ENCODE data around the gene NPVF. TPM values are rescaled to one million over a fixed set of nuclear protein-coding genes. Genes with fewer than 3 reads are reported as not detected.

The NPVF gene
- total and polyA plus RNA-seq, 3 experiments from 2014 or later = not detected

DNA sequence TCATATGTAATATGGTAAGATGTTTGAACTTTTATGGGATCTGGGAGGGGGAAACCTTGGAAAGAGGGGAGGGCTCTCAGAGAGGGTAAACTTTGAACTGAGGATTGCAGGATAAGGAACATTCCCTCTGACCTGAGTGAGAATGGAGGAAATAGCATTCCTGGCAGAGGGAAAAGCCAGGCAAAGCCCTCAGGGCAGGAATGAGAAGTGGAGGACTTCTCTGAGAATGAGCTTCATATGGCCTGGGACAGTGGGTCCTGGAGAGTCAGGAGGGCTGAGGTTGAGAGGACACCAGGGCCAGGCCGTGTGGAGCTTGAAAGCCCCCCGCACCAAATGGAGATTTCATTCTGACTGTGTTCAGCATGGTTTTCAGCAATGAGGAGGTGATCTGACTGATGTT lies 34.2 kb downstream of the NPVF start:
- Mint-ChIP-seq H3K4me3 (no peak overlapping the region), H3K36me3 (no peaks in the 10 kb centered on the region), H3K27me3 (peaks cover 0 to 27% of the 10 kb centered on the region in 2 donors), H3K27ac (no peak overlapping the region), H3K9me3 (peaks cover 0 to 6% (median 0%) of the 10 kb centered on the region in 5 donors), H3K4me1 (no peaks in the 10 kb centered on the region)
- no peak overlapping the region for H3K27ac ChIP-seq (ENCODE audit: low read depth, low read length)
- ChIA-PET POLR2A (no interaction called here), CTCF (no interaction called here)
- no peaks in the 10 kb centered on the region for H3K4me1 ChIP-seq (ENCODE audit: insufficient read depth, low read length)
- no peaks in the 10 kb centered on the region for H3K9me3 ChIP-seq (ENCODE audit: low read length)
- no peaks in the 10 kb centered on the region for H3K27me3 ChIP-seq (ENCODE audit: insufficient read depth, low read length, poor library complexity, severe bottlenecking)
- H3K36me3 ChIP-seq (ENCODE audit: insufficient read depth, low read length) = no peaks in the 10 kb centered on the region
- DNase-seq = no peak
- no peak overlapping the region for H3K4me3 ChIP-seq (ENCODE audit: low read length)

GRCh38 chr7:25192043-25192442 lies 36.2 kb downstream of the NPVF start:
- no peaks in the 10 kb centered on the region for H3K27me3 ChIP-seq (ENCODE audit: insufficient read depth, low read length, poor library complexity, severe bottlenecking)
- Mint-ChIP-seq H3K27ac (no peak overlapping the region), H3K27me3 (peaks cover 0 to 38% of the 10 kb centered on the region in 2 donors), H3K9me3 (peaks cover 0 to 6% (median 0%) of the 10 kb centered on the region in 5 donors), H3K36me3 (peaks cover 0 to under 1% (median 0%) of the 10 kb centered on the region in 3 donors), H3K4me3 (no peak overlapping the region), H3K4me1 (no peaks in the 10 kb centered on the region)
- no peak overlapping the region for H3K4me3 ChIP-seq (ENCODE audit: low read length)
- no peaks in the 10 kb centered on the region for H3K36me3 ChIP-seq (ENCODE audit: insufficient read depth, low read length)
- H3K9me3 ChIP-seq (ENCODE audit: low read length) = no peaks in the 10 kb centered on the region
- no peaks in the 10 kb centered on the region for H3K4me1 ChIP-seq (ENCODE audit: insufficient read depth, low read length)
- ChIA-PET CTCF (interaction anchor here (1.0 kb wide), 1 partner anchor 12 kb away, joined by 3 read pairs; a partner anchor contains a TSS), POLR2A (no interaction called here)
- no peak overlapping the region for H3K27ac ChIP-seq (ENCODE audit: low read depth, low read length)
- DNase-seq = no peak

- Mint-ChIP-seq H3K27me3 (peaks cover 4 to 56% of the 10 kb centered on the region in 2 donors), H3K9me3 (peaks cover 0 to 6% (median 0%) of the 10 kb centered on the region in 5 donors), H3K27ac (no peak overlapping the region), H3K4me1 (no peaks in the 10 kb centered on the region), H3K4me3 (no peak overlapping the region), H3K36me3 (peaks cover 0 to 5% (median 0%) of the 10 kb centered on the region in 3 donors)
- Histone ChIP-seq H3K4me3 (ENCODE audit: low read length) (no peak overlapping the region), H3K36me3 (ENCODE audit: insufficient read depth, low read length) (no peaks in the 10 kb centered on the region), H3K4me1 (ENCODE audit: insufficient read depth, low read length) (no peaks in the 10 kb centered on the region), H3K27me3 (ENCODE audit: insufficient read depth, low read length, poor library complexity, severe bottlenecking) (no peaks in the 10 kb centered on the region), H3K27ac (ENCODE audit: low read depth, low read length) (no peak overlapping the region), H3K9me3 (ENCODE audit: low read length) (no peaks in the 10 kb centered on the region)
- DNase-seq = no peak
- POLR2A ChIA-PET = no interaction called here
- CTCF ChIA-PET = interaction anchor here (1.0 kb wide), 1 partner anchor 9 kb away, joined by 4 read pairs; a partner anchor contains a TSS
Observed at GRCh38 chr7:25189197-25189596, 39.1 kb downstream of the NPVF start.

DNA sequence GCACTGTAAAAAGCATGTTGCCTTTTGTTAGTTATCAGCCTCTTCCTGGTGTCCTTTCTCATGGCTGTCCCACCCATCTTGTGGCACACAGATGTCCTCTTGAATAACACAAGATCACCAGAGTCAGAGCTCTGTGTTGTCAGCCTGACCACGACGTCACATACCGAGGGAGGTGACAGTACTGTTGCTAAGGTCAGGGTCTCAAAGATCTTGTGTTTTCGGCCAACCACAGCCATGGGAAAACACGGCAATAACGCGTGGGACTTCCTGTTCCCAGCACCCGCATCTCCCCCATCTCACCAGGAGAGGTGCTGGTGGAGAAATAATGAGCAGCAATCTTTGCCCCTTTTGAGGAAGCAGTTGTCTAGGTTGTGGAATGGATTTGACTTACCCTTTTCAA lies 40.4 kb downstream of the NPVF start:
- peaks cover 4 to 56% of the 10 kb centered on the region in 2 donors for H3K27me3 Mint-ChIP-seq
- no peak overlapping the region for H3K27ac Mint-ChIP-seq
- no peak overlapping the region for H3K27ac ChIP-seq (ENCODE audit: low read depth, low read length)
- ChIA-PET POLR2A (no interaction called here), CTCF (no interaction called here)
- H3K4me1 ChIP-seq (ENCODE audit: insufficient read depth, low read length) = no peaks in the 10 kb centered on the region
- H3K27me3 ChIP-seq (ENCODE audit: insufficient read depth, low read length, poor library complexity, severe bottlenecking) = no peaks in the 10 kb centered on the region
- H3K36me3 Mint-ChIP-seq = peaks cover 0 to 5% (median 0%) of the 10 kb centered on the region in 3 donors
- H3K4me3 Mint-ChIP-seq = no peak overlapping the region
- no peaks in the 10 kb centered on the region for H3K9me3 ChIP-seq (ENCODE audit: low read length)
- DNase-seq = no peak
- H3K4me3 ChIP-seq (ENCODE audit: low read length) = no peak overlapping the region
- H3K4me1 Mint-ChIP-seq = no peaks in the 10 kb centered on the region
- H3K9me3 Mint-ChIP-seq = peaks cover 0 to 6% (median 0%) of the 10 kb centered on the region in 5 donors
- no peaks in the 10 kb centered on the region for H3K36me3 ChIP-seq (ENCODE audit: insufficient read depth, low read length)

- Histone ChIP-seq H3K36me3 (ENCODE audit: insufficient read depth, low read length) (no peaks in the 10 kb centered on the region), H3K27me3 (ENCODE audit: insufficient read depth, low read length, poor library complexity, severe bottlenecking) (no peaks in the 10 kb centered on the region), H3K4me1 (ENCODE audit: insufficient read depth, low read length) (no peaks in the 10 kb centered on the region), H3K9me3 (ENCODE audit: low read length) (no peaks in the 10 kb centered on the region), H3K4me3 (ENCODE audit: low read length) (no peak overlapping the region), H3K27ac (ENCODE audit: low read depth, low read length) (no peak overlapping the region)
- H3K4me1 Mint-ChIP-seq = peaks cover 0 to 1% (median under 1%) of the 10 kb centered on the region in 3 donors
- H3K27me3 Mint-ChIP-seq = peaks cover 4 to 49% of the 10 kb centered on the region in 2 donors
- no peak overlapping the region for H3K4me3 Mint-ChIP-seq
- no peak overlapping the region for H3K27ac Mint-ChIP-seq
- no peak for DNase-seq
- H3K9me3 Mint-ChIP-seq = no peaks in the 10 kb centered on the region
- ChIA-PET CTCF (no interaction called here), POLR2A (interaction anchor here (0.6 kb wide), 1 partner anchor 72 kb away, joined by 11 read pairs; no protein-coding TSS in a partner anchor)
- peaks cover 0 to 5% (median 0%) of the 10 kb centered on the region in 3 donors for H3K36me3 Mint-ChIP-seq
Observed at GRCh38 chr7:25186436-25186835, 41.9 kb downstream of the NPVF start.

GRCh38 chr7:25181532-25181931 lies 46.8 kb downstream of the NPVF start:
- Histone ChIP-seq H3K27me3 (ENCODE audit: insufficient read depth, low read length, poor library complexity, severe bottlenecking) (no peaks in the 10 kb centered on the region), H3K4me1 (ENCODE audit: insufficient read depth, low read length) (peaks cover 16% of the 10 kb centered on the region), H3K36me3 (ENCODE audit: insufficient read depth, low read length) (no peaks in the 10 kb centered on the region), H3K27ac (ENCODE audit: low read depth, low read length) (no peak overlapping the region), H3K4me3 (ENCODE audit: low read length) (no peak overlapping the region), H3K9me3 (ENCODE audit: low read length) (no peaks in the 10 kb centered on the region)
- Mint-ChIP-seq H3K9me3 (no peaks in the 10 kb centered on the region), H3K4me1 (peaks cover 17 to 30% (median 24%) of the 10 kb centered on the region in 3 donors), H3K36me3 (peaks cover 0 to 11% (median 8%) of the 10 kb centered on the region in 3 donors), H3K27me3 (peaks cover 4 to 17% of the 10 kb centered on the region in 2 donors), H3K27ac (peak overlapping the region in 6 of 8 donors; percentile 26 to 96 (median 78)), H3K4me3 (peak overlapping the region in 6 of 7 donors; percentile 85 to 92 (median 91))
- ChIA-PET CTCF (no interaction called here), POLR2A (no interaction called here)
- DNase-seq = no peak

- H3K27ac Mint-ChIP-seq = peak overlapping the region in 7 of 8 donors; percentile 74 to 98 (median 91)
- no peak overlapping the region for H3K27ac ChIP-seq (ENCODE audit: low read depth, low read length)
- POLR2A ChIA-PET = interaction anchor here (0.6 to 1.0 kb wide), 2 partner anchors 55 to 287 kb away, joined by 3 to 12 read pairs; partner anchors contain the start of gene CYCS
Observed at GRCh38 chr7:25180946-25181345, 47.3 kb downstream of the NPVF start.

GRCh38 chr7:25180592-25180923 lies 47.7 kb downstream of the NPVF start:
- Mint-ChIP-seq H3K4me1 (peaks cover 17 to 30% (median 24%) of the 10 kb centered on the region in 3 donors), H3K27ac (peak overlapping the region; percentile 74 to 98 (median 90)), H3K4me3 (peak overlapping the region; percentile 85 to 96 (median 91)), H3K36me3 (peaks cover 0 to 13% (median 9%) of the 10 kb centered on the region in 3 donors), H3K27me3 (peaks cover 4 to 9% of the 10 kb centered on the region in 2 donors), H3K9me3 (no peaks in the 10 kb centered on the region)
- peak overlapping the region; percentile 70 for H3K4me3 ChIP-seq (ENCODE audit: low read length)
- DNase-seq = no peak
- ChIA-PET POLR2A (interaction anchor here (0.6 to 1.0 kb wide), 2 partner anchors 55 to 286 kb away, joined by 3 to 12 read pairs; partner anchors contain the start of gene CYCS), CTCF (interaction anchor here (0.6 to 1.5 kb wide), 10 partner anchors 8 to 153 kb away, joined by 3 to 5 read pairs (median 3); partner anchors contain the start of gene CYCS)
- peaks cover 16% of the 10 kb centered on the region for H3K4me1 ChIP-seq (ENCODE audit: insufficient read depth, low read length)
- H3K27me3 ChIP-seq (ENCODE audit: insufficient read depth, low read length, poor library complexity, severe bottlenecking) = no peaks in the 10 kb centered on the region
- no peaks in the 10 kb centered on the region for H3K36me3 ChIP-seq (ENCODE audit: insufficient read depth, low read length)
- H3K9me3 ChIP-seq (ENCODE audit: low read length) = no peaks in the 10 kb centered on the region
- H3K27ac ChIP-seq (ENCODE audit: low read depth, low read length) = peak overlapping the region; percentile 38

More at GRCh38 chr7:25180946-25181345, 47.3 kb downstream of the NPVF start:
- Mint-ChIP-seq H3K4me1 (peaks cover 17 to 30% (median 24%) of the 10 kb centered on the region in 3 donors), H3K27me3 (peaks cover 4 to 11% of the 10 kb centered on the region in 2 donors), H3K36me3 (peaks cover 0 to 11% (median 9%) of the 10 kb centered on the region in 3 donors), H3K4me3 (peak overlapping the region; percentile 85 to 96 (median 91)), H3K9me3 (no peaks in the 10 kb centered on the region)
- peaks cover 16% of the 10 kb centered on the region for H3K4me1 ChIP-seq (ENCODE audit: insufficient read depth, low read length)
- no peaks in the 10 kb centered on the region for H3K9me3 ChIP-seq (ENCODE audit: low read length)
- DNase-seq = no peak
- no peaks in the 10 kb centered on the region for H3K27me3 ChIP-seq (ENCODE audit: insufficient read depth, low read length, poor library complexity, severe bottlenecking)
- no peaks in the 10 kb centered on the region for H3K36me3 ChIP-seq (ENCODE audit: insufficient read depth, low read length)
- CTCF ChIA-PET = interaction anchor here (0.6 to 1.5 kb wide), 9 partner anchors 8 to 154 kb away, joined by 3 to 5 read pairs (median 3); partner anchors contain the start of gene CYCS
- H3K4me3 ChIP-seq (ENCODE audit: low read length) = peak overlapping the region; percentile 70
